Non-pigmented ciliary epithelial cell (primary cell): ENCODE data around the gene BRCA2.

Experiments used
- DNase-seq: peaks from one replicate; pipeline ENCODE4 v3.0.0-alpha.2; 2010; ENCODE audit warnings: low read depth

The BRCA2 gene

GRCh38 chr13:32429433-32429909, 114.2 kb downstream of the BRCA2 start:
- no peak for DNase-seq

DNA sequence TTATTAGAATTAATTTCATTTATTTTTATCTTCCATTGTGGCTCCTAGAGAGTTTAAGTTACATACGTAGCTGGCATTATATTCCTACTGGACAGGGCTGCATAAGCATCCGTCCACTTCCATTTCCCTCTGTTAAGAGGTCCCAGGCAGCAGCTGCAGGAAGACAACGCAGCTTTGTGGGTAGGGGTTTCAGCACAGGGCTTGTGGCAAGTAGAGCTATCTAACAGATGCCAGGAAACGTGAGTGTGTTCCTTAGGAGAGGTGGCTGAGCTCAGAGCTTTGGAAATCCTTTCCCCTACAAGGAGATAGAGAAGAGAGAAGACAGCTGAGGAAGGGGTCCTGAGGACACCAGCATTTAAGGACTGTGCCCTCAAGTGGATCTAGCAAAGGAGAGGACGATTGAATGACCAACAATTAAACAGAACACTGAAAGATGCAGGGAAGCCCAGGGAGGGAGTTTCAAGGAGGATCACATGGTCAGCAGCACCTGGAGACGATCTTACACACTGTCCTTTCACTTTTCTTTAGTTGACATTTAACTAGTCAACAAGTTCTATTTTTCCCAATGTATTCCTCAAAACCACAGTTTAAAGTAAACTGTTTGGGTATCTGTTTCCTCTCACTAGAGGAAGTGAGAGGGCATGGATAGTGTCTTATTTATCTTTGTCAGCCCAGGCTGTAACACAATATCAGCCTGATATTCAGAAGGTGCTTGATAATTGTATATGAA, 114.9 kb downstream of the BRCA2 start:
- no peak for DNase-seq

- DNase-seq: no peak
These were observed 116.1 kb downstream of the BRCA2 start for GRCh38 chr13:32431361-32431760.

DNA sequence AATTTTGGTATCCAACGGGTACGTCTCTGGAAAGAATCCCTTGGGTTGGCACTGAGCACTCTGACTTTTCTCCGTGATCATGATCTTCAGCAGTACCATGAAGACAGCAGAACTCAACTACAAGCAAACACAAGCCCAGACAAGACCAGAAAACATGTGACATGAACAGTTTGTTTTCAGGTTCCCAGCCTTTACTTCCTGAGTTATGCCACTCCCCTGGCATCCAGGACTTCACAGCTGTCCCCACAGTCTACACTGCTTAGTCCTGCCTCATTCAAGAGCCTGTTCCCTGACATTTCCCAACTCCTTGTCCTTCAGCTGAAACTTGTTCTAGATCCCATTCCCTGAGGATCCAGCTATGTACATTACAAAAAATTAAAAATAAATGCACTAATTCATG, 117.5 kb downstream of the BRCA2 start:
- no peak for DNase-seq

DNA sequence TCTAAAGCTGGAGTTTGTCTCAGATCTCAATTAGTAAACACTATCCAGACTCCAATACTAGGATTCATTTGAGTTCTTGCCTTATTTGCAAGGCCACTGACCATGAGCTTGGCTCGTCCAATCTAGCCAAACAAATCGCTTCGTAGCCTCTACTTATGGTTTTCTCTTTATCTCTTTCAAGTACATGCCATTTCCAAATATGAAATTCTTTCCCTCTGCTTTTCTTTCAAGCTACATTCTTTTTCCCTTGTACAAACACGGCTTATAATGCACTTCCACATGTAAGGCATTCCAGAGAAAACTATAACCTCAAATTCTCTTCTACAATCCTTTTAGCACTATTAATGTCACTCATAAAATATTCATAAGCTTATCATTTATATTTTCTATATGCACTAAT, 123.6 kb downstream of the BRCA2 start:
- peak; percentile 14 for DNase-seq

DNA sequence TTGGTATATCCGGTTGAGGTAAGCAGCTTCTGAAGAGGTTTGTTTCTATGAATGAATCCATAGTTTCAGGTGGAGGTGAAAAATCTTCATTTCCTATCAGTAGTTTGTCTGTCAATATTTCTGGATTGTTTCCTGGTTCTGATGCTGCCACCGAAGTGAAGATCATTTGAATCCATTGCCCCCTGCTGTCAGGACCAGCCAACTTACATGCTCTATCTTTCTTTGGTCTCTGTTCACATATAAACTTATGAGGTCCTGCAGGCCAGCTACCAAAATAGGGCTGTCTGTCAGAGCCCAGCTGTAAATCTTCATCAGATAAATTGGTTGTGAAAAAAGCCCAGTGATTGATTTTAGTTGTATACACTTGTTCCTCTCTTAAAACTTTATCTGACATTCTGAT, 127.8 kb downstream of the BRCA2 start:
- no peak for DNase-seq

- DNase-seq: no peak
These were observed 130.2 kb downstream of the BRCA2 start for GRCh38 chr13:32445461-32445860.

- DNase-seq: no peak
These were observed 130.9 kb downstream of the BRCA2 start for GRCh38 chr13:32446220-32446619.

GRCh38 chr13:32446773-32447465, 131.6 kb downstream of the BRCA2 start:
- no peak for DNase-seq

DNA sequence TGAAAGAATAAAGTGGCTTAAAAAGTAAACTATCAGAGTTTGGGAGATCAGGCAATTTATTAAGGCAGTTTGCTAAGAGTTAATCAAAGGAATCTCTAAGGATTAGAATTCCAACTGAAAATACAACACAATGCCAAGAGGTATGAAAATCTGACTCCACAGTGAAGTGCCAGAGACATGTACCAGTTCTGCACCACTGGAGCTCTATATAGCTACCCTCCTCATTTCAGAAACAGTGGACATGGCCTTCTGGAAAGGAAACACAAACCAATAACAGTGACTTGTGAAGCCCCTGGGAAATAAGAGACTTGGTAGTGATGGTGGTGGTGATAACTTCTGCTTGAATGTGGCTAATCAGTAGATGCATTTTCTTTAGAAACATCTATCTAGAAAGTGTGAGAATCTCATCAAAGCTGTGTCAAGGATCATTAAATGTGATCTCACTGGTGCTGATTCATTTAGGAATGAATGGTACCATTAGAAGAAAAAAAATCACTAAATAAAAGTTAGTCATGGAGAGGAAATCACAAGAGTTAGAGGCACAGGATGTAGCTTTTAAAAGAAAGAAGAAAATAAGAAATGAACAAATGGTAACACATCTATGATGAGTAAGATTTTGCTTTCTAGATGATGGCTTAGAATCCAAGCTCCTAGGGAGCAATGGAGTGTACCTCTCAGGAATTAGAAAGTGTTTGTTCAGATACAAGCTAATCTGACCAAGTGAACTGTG, 132.8 kb downstream of the BRCA2 start:
- DNase-seq: no peak

GRCh38 chr13:32448972-32449371, 133.7 kb downstream of the BRCA2 start:
- no peak for DNase-seq
